GM03348 (cell line): ENCODE data around the gene KCNC2.

ENCODE experiments used
- DNase-seq: peaks from one replicate; pipeline ENCODE4 v3.0.0; 2012; ENCODE audit warnings: low spot score

Gene KCNC2

DNA sequence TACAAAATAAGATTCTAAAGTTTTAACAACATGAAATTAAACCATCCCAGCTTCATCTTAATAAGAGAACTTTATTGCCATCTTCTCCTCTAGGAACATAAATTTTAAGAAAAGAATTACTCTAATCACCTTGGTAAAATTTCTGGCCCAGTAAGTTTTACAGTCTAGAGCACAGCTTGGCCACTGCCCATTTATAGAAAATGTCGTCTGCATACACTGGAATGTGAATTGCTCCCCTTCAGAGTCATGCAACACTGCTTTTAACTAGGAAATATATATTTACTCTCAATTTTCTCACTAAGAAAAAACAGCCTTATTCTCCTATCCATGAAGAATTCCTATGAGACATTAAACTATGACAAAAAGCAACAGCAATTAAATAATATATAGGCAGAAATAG lies 48.2 kb downstream of the KCNC2 start:
- DNase-seq: no peak

DNA sequence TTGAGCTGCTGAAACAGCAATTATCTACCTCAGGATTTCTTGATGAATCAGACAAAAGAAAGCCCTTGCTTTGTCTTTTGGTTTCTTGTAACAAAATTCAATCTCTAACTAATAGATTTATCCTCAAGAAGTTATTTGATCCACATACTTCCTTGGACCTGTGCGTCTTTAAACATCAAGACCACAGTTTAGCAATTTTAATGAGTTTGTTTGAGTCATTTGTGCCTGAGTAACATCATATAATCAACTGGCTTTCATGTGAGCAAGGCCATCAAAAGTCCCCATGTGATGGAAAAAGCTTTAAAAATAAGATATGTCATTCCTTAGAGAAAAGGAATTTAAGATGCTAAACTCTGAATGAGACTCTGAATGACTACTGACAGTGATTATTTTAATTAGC lies 52.3 kb downstream of the KCNC2 start:
- no peak for DNase-seq

GRCh38 chr12:75155962-75156361 lies 53.7 kb downstream of the KCNC2 start:
- no peak for DNase-seq

DNA sequence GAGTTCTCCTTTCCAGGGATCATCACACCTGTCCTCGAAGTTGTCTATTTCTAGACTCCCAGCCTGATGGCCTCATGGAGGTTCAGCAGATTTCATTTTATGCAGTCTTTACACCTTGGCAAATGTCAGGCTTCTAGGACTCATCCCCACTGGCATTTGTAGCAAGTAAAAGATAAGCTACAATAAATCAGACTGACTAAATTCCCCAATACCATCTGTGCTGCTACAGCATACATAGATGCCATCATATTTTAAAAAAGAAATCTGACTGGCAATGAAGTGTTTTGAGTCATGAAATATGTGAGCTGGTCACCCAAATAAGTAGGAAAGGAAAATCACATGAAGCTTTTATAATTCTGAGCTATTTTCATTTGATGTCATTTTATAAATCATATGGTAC lies 55.3 kb downstream of the KCNC2 start:
- no peak for DNase-seq

DNA sequence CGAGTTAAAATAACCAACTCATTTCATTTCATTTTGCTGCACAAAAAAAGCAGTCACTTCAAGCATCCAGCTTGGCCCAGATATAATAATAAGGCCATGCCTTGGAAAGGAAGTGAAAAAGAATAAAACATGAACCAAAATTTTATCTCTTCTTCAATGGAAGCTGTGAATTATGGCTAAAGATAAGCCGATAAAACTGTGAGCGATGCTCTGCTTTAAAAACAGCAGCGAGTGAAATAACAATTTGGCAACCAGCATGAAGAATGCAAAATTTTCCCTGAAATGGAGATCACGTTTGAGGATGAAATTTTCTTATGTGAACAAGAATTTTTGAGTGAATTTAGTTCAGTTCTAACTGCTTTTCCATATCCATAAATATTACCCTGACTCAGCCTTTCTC lies 70.4 kb downstream of the KCNC2 start:
- DNase-seq: no peak

- no peak for DNase-seq
Observed at GRCh38 chr12:75137896-75138295, 71.7 kb downstream of the KCNC2 start.

DNA sequence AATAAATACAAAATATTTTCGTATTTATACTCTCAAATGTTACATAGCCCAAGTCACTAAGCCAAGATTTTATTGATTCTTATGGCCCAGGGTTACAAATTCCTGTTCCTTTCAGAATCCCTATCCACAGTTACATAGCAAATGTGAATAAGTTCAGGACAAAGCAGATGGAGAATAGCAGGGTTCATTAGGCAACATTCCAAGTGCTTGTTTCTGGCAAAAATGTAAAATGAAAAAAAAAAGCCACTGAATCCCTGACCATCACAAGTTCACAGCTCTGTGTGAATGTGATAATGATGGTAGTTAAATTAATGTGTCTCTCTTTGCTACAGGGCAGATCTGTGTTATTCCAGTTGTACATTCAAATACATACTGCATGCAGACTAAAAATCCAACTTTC lies 74.6 kb downstream of the KCNC2 start:
- no peak for DNase-seq

DNA sequence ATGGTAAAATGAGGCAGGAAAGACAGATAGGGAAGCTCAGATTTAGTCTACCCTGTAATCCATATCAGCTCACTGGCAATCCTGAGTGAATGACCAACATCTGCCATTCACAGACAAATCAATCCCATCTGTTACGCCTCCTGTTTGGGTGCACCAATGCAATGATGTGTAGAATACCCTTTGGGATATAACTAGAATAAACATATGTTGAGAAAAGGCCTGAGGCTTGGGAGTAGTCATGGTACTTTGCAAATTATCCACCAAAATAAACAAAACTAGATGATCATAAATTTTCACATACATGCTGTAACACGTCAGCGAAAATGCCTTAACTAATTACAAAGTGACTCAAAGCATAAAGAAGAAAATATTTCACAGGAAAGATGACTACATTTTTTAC lies 78.8 kb downstream of the KCNC2 start:
- no peak for DNase-seq

- no peak for DNase-seq
Observed at GRCh38 chr12:75129275-75129674, 80.4 kb downstream of the KCNC2 start.

DNA sequence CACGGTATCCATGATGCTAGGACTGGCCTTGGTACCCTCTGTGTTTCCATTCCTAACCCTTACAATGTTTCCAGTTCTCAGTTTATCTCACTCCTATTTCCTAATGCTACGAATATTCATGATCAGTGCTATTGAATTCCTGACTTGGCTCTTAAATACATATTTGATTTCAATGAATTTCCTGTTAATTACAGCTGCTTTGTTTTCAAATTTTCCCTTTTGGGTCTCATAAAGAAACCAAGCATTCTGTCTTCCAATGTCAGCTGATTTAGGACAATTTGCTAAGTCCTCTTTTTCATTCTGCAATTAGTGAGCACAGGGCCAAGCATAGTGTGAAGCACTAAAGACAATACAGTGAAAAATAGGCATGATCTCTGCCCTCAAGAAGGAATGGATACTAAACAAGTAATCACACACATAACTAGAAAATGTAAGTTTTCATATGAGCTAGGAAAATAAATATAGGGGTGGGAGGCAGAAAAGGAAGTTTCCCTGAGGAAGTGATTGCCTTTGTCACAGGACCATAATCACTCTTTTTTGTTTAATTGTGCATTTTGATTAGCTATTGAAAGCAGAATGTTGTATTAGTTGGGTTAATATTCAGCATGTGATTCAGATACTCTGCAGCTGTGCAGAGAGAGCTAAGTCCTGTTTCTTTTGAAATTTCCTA lies 88.5 kb downstream of the KCNC2 start:
- no peak for DNase-seq

DNA sequence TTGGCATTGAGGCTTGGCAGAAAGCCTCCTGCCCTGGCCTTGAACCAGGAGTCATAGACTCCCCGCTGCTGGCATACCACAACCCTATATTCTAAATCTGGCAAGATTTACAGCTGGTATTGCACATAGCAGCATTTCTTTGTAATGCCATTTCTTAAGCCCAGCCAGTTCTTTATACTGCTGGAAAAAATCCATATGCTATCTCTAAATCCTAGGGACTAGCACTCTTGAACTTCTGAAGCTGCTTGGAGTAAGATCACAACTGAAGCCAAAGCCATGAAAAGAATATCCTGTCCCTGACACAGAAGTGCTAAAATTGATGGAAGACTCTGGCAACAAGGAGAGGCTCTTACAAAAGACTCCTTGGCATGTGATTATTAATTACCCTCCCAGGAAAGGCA lies 89.3 kb downstream of the KCNC2 start:
- DNase-seq: no peak

DNA sequence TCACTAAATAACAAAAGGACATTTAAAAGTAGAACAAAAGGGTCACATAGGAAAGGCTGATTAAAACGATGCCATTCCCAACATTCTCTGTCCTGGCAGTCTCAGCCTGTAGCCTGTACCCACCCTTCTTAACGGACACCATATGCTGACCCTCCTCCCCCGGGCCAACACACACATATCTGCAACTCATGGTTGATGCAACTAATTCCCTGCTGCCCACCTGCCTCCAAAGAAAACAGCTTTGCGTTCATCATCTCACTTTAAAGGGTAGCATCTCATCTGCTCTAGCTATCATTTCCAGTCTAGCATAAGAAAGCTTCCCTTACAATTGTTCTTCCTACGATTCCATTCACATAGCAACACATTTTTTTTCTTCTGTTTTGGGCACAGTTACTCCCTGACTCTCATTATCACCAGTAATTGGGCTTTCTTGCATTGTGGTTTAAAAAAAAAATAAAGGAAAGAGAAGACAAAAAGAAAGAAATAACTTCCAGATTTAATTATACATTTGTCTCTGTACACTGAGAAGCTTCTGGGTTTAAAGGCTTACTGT lies 92.9 kb downstream of the KCNC2 start:
- no peak for DNase-seq

- DNase-seq: no peak
Observed at GRCh38 chr12:75115748-75116147, 93.9 kb downstream of the KCNC2 start.

DNA sequence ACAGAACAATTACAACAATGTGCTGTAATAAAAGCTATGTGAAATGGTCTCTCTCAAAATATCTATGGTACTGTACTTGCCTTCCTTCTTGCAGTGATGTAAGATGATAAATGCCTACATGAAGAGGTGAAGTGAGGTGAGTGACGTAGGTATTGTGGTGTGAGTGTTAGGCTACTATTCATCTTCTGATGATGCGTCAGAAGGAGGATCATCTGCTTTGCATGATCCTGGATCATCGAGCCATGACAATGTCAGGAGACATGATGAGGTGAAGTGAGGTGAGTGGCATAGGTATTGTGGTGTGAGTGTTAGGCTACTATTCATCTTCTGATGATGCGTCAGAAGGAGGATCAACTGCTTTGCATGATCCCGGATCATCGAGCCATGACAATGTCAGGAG lies 105.8 kb downstream of the KCNC2 start:
- DNase-seq: no peak

GRCh38 chr12:75101781-75102180 lies 107.9 kb downstream of the KCNC2 start:
- DNase-seq: no peak

DNA sequence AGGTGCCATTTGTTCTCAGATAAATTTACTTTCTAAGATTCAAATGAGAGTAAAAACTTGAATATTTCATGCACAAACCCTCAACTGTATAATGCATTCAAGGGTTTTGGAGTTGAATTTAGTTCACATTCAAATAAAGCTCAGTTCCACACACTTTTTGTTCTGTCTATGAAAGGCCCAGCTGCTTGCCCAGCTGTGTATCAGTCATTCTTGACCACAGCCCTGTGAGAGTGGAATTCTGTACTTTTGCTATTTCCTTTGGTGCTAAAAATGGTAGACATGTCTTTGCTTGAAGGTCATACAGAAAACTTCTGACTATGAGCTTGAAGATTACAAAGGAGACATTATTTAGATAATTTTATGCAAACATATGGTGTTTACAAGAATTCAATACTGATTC lies 110.4 kb downstream of the KCNC2 start:
- no peak for DNase-seq

DNA sequence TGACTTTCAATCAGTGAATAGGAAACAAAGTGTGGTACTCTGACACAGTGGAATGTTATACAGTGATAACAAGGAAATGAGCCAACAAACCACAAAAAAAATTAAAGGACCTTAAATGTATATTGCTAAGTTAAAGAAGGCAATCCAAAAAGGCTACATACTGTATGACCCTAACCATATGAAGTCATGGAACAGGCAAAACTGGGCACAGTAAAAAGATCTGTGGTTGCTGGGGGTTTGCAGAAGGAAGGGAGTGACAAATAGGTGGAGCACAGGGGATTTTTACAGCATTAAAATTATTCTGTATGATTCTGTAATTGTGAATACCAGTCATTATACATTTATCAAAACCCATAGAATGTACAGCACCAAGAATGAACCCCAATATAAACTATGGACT lies 112.6 kb downstream of the KCNC2 start:
- DNase-seq: no peak

- DNase-seq: no peak
Observed at GRCh38 chr12:75087654-75088053, 122.0 kb downstream of the KCNC2 start.

DNA sequence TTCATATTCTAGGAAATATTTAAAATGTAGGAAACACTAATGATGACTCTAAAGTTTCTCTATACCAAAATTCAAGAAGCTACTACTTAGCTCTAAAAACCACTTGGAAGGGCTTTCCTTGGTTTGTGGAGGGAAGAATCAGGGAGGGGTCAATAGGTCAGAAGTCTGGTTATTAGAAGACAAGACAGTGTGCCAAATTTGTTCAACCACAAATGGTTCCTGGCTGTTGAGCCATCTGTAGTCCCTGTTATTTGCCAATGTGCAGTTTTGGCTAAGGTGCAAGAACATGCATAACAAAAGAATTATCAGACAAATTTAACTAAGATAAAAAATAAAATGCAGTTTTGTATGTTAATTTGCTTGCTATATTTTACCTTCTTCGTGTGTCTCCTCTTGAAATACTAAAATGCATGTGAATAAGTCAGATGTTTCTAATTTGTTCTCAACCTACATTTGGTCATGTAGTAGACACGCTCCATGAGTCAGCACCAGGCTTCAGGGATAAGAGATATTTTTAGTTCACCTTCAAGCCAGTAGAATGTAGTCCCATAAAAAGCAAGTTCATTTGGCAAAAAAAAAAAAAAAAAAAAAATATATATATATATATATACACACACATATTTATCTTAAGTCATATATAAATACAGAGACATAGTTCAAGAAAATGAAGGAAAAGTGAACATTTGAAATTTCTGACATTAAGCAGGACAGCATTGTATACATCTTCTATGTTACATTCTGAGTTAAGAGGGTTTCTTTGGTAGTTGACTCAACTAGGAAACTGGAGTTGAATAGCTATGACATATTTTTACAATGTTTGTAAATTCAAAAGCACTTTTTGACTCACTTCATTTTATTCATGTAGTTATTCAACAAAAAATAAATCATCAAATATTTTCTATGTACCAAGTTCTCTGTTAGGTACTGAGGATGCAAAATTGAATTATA lies 123.3 kb downstream of the KCNC2 start:
- peak; percentile 19 for DNase-seq

DNA sequence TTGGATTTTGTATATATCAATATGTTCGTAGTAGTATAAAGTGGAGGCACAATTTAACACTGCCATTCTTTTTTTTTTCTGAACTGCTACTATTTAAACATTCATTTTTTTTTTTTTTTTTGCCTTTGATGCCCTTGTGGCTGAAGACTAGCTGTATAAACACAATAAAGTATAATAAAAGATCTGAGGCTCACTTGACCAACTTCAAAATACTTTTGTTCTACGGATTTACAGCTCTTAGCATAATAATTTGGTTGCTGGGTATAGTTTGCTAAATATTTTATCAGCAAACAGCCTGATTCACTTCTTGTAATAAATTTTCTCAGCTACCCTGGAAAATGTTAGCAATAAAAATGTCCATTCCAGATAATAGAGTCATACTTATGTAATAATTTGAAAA lies 128.3 kb downstream of the KCNC2 start:
- no peak for DNase-seq

- DNase-seq: no peak
Observed at GRCh38 chr12:75080582-75080981, 129.1 kb downstream of the KCNC2 start.

- no peak for DNase-seq
Observed at GRCh38 chr12:75065482-75065881, 144.2 kb downstream of the KCNC2 start.

- no peak for DNase-seq
Observed at GRCh38 chr12:75062691-75063090, 146.9 kb downstream of the KCNC2 start.
